Sciatic nerve (tissue), 2 donors: ENCODE results near the gene MBNL1. TPM values are rescaled to one million over a fixed set of nuclear protein-coding genes. Genes with fewer than 3 reads are reported as not detected.

Source experiments
- ATAC-seq: fragments of 200-7000 bp; cut with Tn5 transposase; one replicate; pipeline ENCODE4 v1.9.1; 2020; ENCODE audit warnings: mild to moderate bottlenecking, moderate library complexity
- DNase-seq: peaks from one replicate; pipeline ENCODE4 v3.0.0-alpha.2; 2020; ENCODE audit warnings: low spot score
- intact Hi-C: fragments of 100-400 bp; cut with DNase I; formaldehyde crosslinking; loops from one replicate; pipeline ENCODE4 v1.14.2; 2022
- total RNA-seq: library from RNA; stranded (reverse); fragmentation: NEBNext Ultra II Directional; extraction: Animal tissue kit (Norgen Biotek cat#: 25700); gene quantifications from one replicate; pipeline ENCODE4 v1.2.1, GENCODE V29; 2021
- donor health status: DM: no; HTN: no; CAD: no.
- donor health status: DM: no; HTN: no; CAD: no.

MBNL1 gene
- total RNA-seq, 1 donor from 2014 or later, result 215 TPM

GRCh38 chr3:152245498-152246170, 23.1 kb upstream of the MBNL1 start:
- no peak for ATAC-seq
- DNase-seq, result no peak
- intact Hi-C loops, result no loop called here

GRCh38 chr3:152251916-152252315, 16.8 kb upstream of the MBNL1 start:
- no peak for DNase-seq
- intact Hi-C loops, result no loop called here
- ATAC-seq, result no peak

GRCh38 chr3:152252755-152253154, 16.0 kb upstream of the MBNL1 start:
- intact Hi-C loops, result no loop called here
- DNase-seq, result no peak
- peak; percentile 30 for ATAC-seq

- intact Hi-C loops, result no loop called here
- peak; percentile 46 for ATAC-seq
- no peak for DNase-seq
Measured at GRCh38 chr3:152253514-152253913, 15.2 kb upstream of the MBNL1 start.

GRCh38 chr3:152254041-152254440, 14.7 kb upstream of the MBNL1 start:
- intact Hi-C loops, result no loop called here
- DNase-seq (no peak), ATAC-seq (no peak)

- intact Hi-C loops, result no loop called here
- DNase-seq, result no peak
- ATAC-seq, result no peak
Measured at GRCh38 chr3:152255290-152255689, 13.4 kb upstream of the MBNL1 start.

GRCh38 chr3:152256851-152257562, 11.7 kb upstream of the MBNL1 start:
- intact Hi-C loops, result no loop called here
- DNase-seq (no peak), ATAC-seq (no peak)

GRCh38 chr3:152257563-152258035, 11.1 kb upstream of the MBNL1 start:
- intact Hi-C loops, result no loop called here
- DNase-seq, result no peak
- ATAC-seq, result no peak

GRCh38 chr3:152258448-152259393, 10.0 kb upstream of the MBNL1 start:
- intact Hi-C loops, result no loop called here
- ATAC-seq, result peak; percentile 77
- no peak for DNase-seq

GRCh38 chr3:152259468-152259867, 9.3 kb upstream of the MBNL1 start:
- ATAC-seq (no peak), DNase-seq (no peak)
- intact Hi-C loops, result no loop called here

- intact Hi-C loops, result no loop called here
- DNase-seq (no peak), ATAC-seq (no peak)
Measured at GRCh38 chr3:152260026-152260425, 8.7 kb upstream of the MBNL1 start.

GRCh38 chr3:152260529-152260928, 8.2 kb upstream of the MBNL1 start:
- no peak for DNase-seq
- intact Hi-C loops, result no loop called here
- ATAC-seq, result no peak

GRCh38 chr3:152261329-152261728, 7.4 kb upstream of the MBNL1 start:
- DNase-seq (no peak), ATAC-seq (no peak)
- intact Hi-C loops, result no loop called here

- intact Hi-C loops, result no loop called here
Measured at GRCh38 chr3:152263711-152264110, 5.0 kb upstream of the MBNL1 start.

GRCh38 chr3:152264378-152264777, 4.4 kb upstream of the MBNL1 start:
- DNase-seq (no peak), ATAC-seq (no peak)
- intact Hi-C loops, result no loop called here

More at GRCh38 chr3:152263711-152264110, 5.0 kb upstream of the MBNL1 start:
- DNase-seq, result no peak
- no peak for ATAC-seq

- peak; percentile 83 for ATAC-seq
- DNase-seq, result peak; percentile 79
- intact Hi-C loops, result no loop called here
Measured at GRCh38 chr3:152266221-152266995, 2.3 kb upstream of the MBNL1 start.

GRCh38 chr3:152267831-152268554, 736 bp upstream of the MBNL1 start:
- intact Hi-C loops, result no loop called here
- DNase-seq (no peak), ATAC-seq (no peak)
